Measurements from ENCODE around the gene CACNA2D3.

The CACNA2D3 gene

DNA sequence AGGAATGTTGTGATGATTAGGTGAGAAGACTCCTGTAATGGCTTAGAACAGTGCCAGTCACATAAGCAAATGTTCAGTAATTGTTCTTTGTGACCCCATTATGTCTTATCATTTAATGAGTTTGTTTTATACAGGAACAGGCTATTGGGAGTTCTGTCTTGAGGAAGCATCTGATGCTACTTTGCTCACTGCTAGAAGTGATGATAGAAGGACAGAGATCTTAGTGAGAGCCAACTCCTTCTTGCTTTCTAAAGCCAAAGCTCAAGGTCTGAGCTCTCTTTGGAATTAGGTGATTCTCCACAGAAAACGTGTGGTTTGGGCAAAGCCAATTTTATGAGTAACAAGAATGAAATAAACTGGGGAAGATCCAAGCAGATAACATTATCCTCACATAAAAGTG, 590.7 kb downstream of the CACNA2D3 start:
- no peak for DNase-seq

DNA sequence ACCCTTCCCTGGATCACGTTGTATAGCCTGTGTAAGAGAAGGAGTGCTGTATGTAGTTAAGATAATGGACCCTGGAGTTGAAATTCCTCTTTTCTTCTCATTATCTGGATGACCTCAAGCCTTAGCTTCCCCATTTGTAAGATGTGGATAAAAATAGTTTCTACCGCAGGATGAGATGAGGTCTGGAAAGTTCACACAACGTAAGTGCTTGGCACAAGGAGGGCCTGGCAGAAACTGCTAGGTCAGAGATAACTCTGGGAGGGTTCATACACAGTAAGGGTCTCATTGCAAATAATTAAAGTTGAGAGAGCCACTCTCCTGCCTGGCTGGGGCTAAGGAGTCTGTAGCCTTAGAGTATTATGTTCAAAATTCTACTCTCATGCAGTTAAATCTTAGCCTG, 591.1 kb downstream of the CACNA2D3 start:
- no peak for DNase-seq

GRCh38 chr3:54714035-54714434, 591.7 kb downstream of the CACNA2D3 start:
- DNase-seq = no peak

- DNase-seq = no peak
These were observed 595.2 kb downstream of the CACNA2D3 start for GRCh38 chr3:54717506-54717905.

GRCh38 chr3:54719914-54720313, 597.6 kb downstream of the CACNA2D3 start:
- no peak for DNase-seq

GRCh38 chr3:54720604-54721003, 598.3 kb downstream of the CACNA2D3 start:
- DNase-seq = no peak

DNA sequence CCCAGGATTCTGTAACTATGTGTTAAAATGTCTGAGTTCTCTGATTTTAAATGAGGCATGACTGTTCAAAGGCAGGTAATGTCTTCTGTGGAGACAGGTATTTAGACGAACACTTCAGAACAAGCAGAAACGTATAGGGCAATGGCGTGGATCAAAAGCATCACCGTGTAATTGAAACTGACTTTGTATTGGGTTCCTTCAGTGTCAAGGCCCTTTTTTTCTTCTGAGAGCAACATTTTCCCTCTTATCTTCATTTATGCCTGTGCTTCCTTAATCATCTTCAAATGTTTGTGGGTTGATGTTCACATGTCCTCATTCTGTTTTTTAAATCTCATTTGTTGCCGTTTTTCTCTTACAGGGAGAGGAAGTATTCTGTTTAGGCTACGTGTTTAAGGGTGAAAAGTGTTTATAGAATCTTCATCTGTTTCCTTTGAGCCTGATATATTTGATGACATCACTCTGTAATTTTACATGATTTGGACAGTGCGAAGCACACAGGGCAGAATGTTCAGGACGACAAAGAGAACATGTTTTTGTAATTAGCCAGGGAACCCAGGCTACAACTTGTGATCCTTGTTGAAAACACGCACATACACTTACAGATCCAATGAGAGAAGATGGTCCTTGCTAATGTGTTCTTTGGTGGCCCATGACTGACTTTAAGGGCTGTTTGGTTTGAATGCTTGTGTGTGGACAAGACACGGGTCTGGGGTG, 609.5 kb downstream of the CACNA2D3 start:
- no peak for DNase-seq

GRCh38 chr3:54733106-54734006, 611.0 kb downstream of the CACNA2D3 start:
- DNase-seq = no peak

- no peak for DNase-seq
These were observed 614.1 kb downstream of the CACNA2D3 start for GRCh38 chr3:54736459-54736858.

DNA sequence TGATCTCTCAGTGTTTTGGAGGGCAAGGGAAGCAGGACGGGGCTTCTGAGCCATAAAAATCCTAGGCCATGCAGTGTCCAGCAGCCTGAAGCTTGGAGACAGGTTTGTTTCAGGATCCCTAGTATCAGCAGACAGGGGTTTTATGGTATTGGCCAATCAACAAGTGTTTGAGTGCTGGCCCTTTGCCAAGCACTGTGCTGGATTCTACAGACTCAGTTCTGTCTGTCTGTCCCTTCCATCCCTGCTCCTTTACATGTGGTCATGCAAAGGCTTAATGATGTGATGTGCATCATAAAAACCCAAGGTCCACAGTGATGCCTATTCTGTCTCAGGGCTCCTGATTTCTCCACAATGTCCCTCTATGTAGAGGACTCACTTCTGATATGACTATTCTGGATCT, 621.4 kb downstream of the CACNA2D3 start:
- no peak for DNase-seq

DNA sequence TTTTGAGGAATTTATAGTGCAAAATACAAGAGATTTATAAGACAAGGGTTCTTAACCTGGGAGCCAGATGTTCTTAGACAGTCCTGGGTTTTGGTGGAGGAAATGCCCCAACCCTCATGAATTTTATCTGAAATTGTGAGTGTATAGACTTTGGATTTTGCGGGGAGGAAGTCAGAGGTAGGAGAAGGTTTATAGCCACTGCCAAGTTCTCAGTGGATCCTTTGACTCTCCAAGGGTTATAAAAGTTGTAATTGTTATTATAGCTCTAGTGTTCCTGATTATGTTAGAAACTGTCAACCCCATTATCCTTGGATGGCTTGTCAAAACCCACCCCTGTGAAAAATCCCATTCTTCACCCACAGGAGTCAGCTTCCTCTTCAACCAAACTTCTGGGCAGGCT, 621.9 kb downstream of the CACNA2D3 start:
- DNase-seq = no peak

GRCh38 chr3:54745843-54746242, 623.5 kb downstream of the CACNA2D3 start:
- no peak for DNase-seq

- no peak for DNase-seq
These were observed 624.4 kb downstream of the CACNA2D3 start for GRCh38 chr3:54746722-54747121.

DNA sequence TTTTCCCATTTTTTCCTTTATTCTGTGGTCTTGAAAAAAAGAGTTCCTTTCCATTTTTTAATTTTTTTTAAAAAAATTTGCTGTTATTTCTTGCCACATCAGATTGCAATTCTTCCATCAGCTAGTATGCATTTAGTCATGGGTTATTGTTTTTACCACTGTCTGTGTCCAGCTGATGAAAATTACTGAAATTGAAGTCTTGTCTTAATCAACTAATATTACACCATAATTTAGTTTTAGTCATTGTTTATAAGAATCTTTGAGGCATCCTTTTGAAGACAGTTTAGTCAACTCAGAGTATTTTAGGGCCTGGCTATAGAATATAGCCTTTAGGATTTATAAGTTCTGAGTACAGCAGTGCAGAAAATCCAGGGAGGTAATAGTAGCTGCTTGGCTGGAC, 633.4 kb downstream of the CACNA2D3 start:
- DNase-seq = no peak

- no peak for DNase-seq
These were observed 634.0 kb downstream of the CACNA2D3 start for GRCh38 chr3:54756330-54756731.

DNA sequence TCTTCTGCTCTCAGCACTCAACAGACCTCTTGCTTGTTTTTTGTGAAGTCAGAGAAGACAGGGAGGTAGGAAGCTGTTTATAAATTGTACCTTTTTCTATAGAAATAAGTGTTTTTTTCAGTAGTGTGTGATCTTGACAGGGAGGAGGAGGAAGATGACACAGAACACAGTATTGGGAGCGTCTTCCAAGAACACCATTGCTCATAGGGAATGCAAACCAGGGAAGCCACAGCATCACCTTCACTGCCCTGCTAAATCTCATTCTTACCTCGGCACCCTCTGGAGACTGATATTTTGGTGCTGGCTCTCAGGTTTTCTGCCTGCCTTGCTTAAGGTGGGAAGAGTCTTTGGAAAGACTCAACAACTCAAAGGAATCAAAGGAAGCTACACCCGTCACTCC, 636.1 kb downstream of the CACNA2D3 start:
- no peak for DNase-seq

DNA sequence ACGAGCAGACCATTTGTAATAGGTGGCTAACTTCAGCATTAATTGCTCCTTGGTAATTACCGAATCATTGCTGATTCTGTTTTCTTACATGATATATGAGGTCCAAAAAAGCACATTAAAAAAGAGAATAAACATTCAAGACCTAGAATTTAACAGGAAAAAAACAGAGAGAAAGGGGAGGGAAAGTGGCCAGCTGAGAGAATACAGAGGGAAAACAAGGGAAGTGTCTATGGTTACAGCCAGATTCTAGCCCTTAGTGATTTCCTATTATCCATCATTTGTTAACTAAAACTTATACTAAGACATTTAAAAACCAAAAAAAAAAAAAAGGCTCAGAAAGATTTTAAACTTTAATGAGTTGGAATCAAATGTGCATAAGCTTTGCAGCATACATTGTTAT, 636.8 kb downstream of the CACNA2D3 start:
- DNase-seq = no peak

DNA sequence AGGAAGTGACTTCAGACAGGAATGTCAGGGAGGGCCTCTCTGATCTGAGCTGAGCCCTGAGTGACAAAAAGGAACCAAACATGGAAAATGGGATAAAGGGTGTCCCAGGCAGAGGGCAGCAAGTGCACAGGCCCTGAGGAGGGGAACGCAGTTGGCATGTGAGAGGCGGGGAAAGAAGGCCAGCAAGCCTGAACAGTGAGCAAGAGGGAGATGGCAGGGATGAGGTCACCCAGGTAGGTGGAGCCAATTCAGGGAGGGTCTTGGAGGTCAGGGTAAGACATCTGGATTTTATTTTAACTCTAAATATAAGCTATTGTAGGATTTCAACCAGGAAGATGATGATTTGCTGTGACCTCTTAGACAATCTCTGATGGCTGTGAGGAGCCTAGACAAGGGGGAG, 637.8 kb downstream of the CACNA2D3 start:
- no peak for DNase-seq

DNA sequence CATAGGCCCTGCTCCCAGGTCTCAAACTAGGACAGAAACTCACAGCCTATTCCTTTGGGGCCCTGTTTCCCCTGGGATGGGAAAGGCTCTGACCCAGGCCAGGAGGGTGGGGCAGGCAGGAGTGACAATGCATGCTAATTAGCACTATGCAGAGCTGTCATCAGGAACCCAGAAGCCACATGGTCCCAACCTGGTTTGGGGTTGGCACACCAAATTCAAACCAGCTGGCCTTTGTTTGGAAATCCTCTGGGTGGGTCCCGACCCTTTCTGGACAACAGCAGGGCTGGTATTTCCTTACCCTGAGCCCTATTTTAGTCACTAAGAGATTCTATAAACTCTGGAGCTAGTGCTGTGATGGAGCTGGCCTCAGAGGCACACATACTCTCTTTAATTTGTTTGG, 639.3 kb downstream of the CACNA2D3 start:
- DNase-seq = no peak

GRCh38 chr3:54764911-54765310, 642.6 kb downstream of the CACNA2D3 start:
- DNase-seq = no peak

DNA sequence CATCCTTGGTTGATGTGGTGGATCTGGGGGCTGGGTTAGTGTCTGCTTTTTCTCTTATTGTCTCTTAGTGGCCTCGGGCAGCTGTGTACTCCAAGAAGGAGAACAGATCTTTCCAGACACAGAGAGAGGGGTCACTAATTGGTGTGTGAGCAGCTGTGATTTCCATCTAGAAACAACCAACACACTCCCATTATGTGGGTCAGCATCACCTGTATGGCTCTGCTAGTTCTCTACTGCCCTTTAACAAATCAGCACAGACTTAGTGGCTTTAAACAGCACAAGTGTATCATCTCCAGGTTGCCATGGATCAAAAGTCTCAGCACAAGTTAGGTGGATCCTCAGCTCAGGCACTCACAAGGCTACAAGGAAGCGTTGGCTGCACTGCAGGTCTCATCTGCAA, 648.7 kb downstream of the CACNA2D3 start:
- no peak for DNase-seq

- no peak for DNase-seq
These were observed 649.7 kb downstream of the CACNA2D3 start for GRCh38 chr3:54772051-54772450.

DNA sequence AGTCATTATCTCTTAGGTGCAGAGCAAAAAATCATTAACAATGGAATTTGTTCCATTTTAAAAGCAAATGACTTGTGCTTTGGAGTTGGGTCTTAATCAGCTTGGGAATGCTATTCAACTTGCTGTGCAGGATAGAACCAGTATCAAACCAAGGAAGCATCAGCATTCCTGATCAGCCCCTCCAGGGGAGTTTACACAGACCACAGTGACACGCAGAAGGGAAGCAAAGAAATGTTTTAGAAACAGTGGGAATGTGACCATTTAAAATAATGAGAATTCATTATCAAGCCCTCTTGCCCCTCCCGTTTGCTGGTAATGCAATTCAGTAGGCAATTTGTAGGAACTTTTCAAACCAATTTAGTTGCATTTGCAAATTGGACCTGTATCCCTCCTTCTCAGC, 650.4 kb downstream of the CACNA2D3 start:
- DNase-seq = no peak

- no peak for DNase-seq
These were observed 650.9 kb downstream of the CACNA2D3 start for GRCh38 chr3:54773271-54773670.
